ENCODE measurements around the gene GPR25.

The GPR25 gene

GRCh38 chr1:200873116-200873670, 412 bp downstream of the GPR25 start:
- H3K36me3 ChIP-seq (ENCODE audit: control insufficient read depth, insufficient read depth, low read length), result no peaks in the 10 kb centered on the region
- peaks cover 9% of the 10 kb centered on the region; the same call in 1 of the 2 replicates for H3K27me3 ChIP-seq (ENCODE audit: control insufficient read depth, insufficient read depth, low read length)
- no peak overlapping the region for H3K27ac ChIP-seq (ENCODE audit: low read length)
- no peaks in the 10 kb centered on the region for H3K9me3 ChIP-seq (ENCODE audit: control insufficient read depth, insufficient read depth, low read length)
- WGBS (ENCODE audit: insufficient coverage, insufficient read length), result no CpG with 5 or more reads among the region's 61 CpGs
- peaks cover 6% of the 10 kb centered on the region for H3K4me1 ChIP-seq (ENCODE audit: control insufficient read depth, insufficient read depth, low read length)
- no peak for DNase-seq (ENCODE audit: low read depth, low spot score)
- H3K4me3 ChIP-seq (ENCODE audit: low read length), result peak overlapping the region; percentile 6; the same call in 1 of the 2 replicates

DNA sequence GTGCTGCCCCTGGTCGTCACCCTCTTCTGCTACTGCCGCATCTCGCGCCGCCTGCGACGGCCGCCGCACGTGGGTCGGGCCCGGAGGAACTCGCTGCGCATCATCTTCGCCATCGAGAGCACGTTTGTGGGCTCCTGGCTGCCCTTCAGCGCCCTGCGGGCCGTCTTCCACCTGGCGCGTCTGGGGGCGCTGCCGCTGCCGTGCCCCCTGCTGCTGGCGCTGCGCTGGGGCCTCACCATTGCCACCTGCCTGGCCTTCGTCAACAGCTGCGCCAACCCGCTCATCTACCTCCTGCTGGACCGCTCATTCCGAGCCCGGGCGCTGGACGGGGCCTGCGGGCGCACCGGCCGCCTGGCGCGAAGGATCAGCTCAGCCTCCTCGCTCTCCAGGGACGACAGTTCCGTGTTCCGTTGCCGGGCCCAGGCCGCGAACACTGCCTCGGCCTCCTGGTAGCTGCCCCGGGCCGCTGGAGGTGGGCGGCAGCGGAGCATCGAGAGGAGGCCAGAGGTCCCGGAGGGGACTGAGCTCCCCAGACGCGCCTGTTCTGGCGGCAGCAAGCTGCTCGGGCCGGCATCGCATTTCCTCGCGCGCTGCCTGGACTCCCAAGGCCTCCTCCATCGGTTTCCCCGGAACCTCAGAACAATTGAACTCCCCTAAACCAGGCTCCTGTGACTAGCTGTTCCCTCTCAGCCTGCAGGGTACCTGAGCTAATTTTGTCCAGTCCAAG, 1.1 kb downstream of the GPR25 start:
- peaks cover 6% of the 10 kb centered on the region for H3K4me1 ChIP-seq (ENCODE audit: control insufficient read depth, insufficient read depth, low read length)
- H3K27ac ChIP-seq (ENCODE audit: low read length), result no peak overlapping the region
- H3K4me3 ChIP-seq (ENCODE audit: low read length), result peak overlapping the region; percentile 6; the same call in 1 of the 2 replicates
- peaks cover 9% of the 10 kb centered on the region; the same call in 1 of the 2 replicates for H3K27me3 ChIP-seq (ENCODE audit: control insufficient read depth, insufficient read depth, low read length)
- H3K36me3 ChIP-seq (ENCODE audit: control insufficient read depth, insufficient read depth, low read length), result no peaks in the 10 kb centered on the region
- WGBS (ENCODE audit: insufficient coverage, insufficient read length), result no CpG with 5 or more reads among the region's 66 CpGs
- DNase-seq (ENCODE audit: low read depth, low spot score), result no peak
- no peaks in the 10 kb centered on the region for H3K9me3 ChIP-seq (ENCODE audit: control insufficient read depth, insufficient read depth, low read length)

DNA sequence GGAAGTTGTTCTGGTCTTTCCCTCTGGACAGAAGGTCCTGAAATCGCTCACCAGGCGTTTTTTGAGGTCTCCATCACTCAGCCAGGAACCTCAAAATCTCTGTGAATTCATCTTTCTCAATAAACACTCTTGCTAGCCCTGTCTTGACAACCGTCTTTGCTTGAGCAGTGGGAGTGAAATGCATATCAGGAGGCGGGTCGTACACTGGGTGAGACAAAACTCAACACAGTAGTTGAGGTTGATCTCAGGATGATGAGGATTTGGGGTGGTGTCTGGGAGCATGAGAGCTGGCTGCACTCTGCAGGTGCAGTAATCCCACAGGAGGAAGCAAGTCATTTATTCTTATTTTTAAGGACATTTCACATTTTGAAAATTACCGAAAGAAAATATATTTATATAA, 1.9 kb downstream of the GPR25 start:
- H3K27ac ChIP-seq (ENCODE audit: low read length), result no peak overlapping the region
- no peaks in the 10 kb centered on the region for H3K36me3 ChIP-seq (ENCODE audit: control insufficient read depth, insufficient read depth, low read length)
- H3K4me1 ChIP-seq (ENCODE audit: control insufficient read depth, insufficient read depth, low read length), result peaks cover 6% of the 10 kb centered on the region
- H3K9me3 ChIP-seq (ENCODE audit: control insufficient read depth, insufficient read depth, low read length), result no peaks in the 10 kb centered on the region
- H3K27me3 ChIP-seq (ENCODE audit: control insufficient read depth, insufficient read depth, low read length), result peaks cover 9% of the 10 kb centered on the region; the same call in 1 of the 2 replicates
- H3K4me3 ChIP-seq (ENCODE audit: low read length), result no peak overlapping the region
- no CpG with 5 or more reads among the region's 6 CpGs for WGBS (ENCODE audit: insufficient coverage, insufficient read length)
- DNase-seq (ENCODE audit: low read depth, low spot score), result no peak

DNA sequence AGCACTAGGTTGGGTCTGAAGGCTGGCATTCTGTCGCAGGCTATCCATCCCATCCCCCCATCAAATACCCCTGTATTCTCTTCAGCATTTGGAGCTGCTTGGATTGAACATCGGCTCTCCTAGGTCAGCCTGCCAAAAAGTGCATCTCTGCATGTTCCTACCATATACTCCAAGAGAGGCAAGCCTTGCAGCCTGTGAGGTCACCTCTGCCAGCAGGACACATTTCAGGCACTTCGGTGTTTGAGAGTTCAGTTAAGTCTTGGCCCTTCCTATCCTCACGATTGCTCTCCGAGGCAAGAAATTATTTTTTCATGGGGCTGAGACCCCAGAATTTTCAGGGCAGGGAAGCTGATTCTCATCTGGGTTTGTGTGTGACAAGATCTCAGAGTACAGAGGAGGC, 2.6 kb downstream of the GPR25 start:
- H3K36me3 ChIP-seq (ENCODE audit: control insufficient read depth, insufficient read depth, low read length), result no peaks in the 10 kb centered on the region

DNA sequence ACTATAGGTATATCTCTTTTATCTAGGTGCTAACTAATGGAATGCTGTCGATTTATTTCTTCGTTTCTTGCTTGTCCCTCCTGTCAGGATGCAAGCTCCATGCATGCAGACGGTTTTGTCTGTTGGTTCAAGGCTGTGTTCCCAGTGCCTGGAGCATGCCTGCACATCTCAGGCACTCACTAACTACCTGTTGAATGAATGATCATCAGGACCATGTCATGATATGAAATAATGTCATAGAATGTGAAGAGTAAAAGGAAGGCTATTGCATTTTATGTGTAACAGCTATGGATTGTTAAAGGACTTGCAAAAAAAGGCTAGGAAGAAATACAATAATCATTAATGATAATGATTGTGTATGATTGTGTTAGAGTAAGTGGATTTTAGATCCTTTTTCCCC, 4.2 kb downstream of the GPR25 start:
- no peak for DNase-seq (ENCODE audit: low read depth, low spot score)
- H3K36me3 ChIP-seq (ENCODE audit: control insufficient read depth, insufficient read depth, low read length), result no peaks in the 10 kb centered on the region
- no CpG with 5 or more reads among the region's 3 CpGs for WGBS (ENCODE audit: insufficient coverage, insufficient read length)
- peaks cover 9% of the 10 kb centered on the region; the same call in 1 of the 2 replicates for H3K27me3 ChIP-seq (ENCODE audit: control insufficient read depth, insufficient read depth, low read length)
- peaks cover 6% of the 10 kb centered on the region for H3K4me1 ChIP-seq (ENCODE audit: control insufficient read depth, insufficient read depth, low read length)
- no peaks in the 10 kb centered on the region for H3K9me3 ChIP-seq (ENCODE audit: control insufficient read depth, insufficient read depth, low read length)
- H3K27ac ChIP-seq (ENCODE audit: low read length), result no peak overlapping the region
- H3K4me3 ChIP-seq (ENCODE audit: low read length), result no peak overlapping the region

More for the DNA sequence above, 2.6 kb downstream of the GPR25 start:
- no peak for DNase-seq (ENCODE audit: low read depth, low spot score)
- WGBS (ENCODE audit: insufficient coverage, insufficient read length), result no CpG with 5 or more reads among the region's 5 CpGs
- H3K27me3 ChIP-seq (ENCODE audit: control insufficient read depth, insufficient read depth, low read length), result peaks cover 9% of the 10 kb centered on the region; the same call in 1 of the 2 replicates
- no peaks in the 10 kb centered on the region for H3K9me3 ChIP-seq (ENCODE audit: control insufficient read depth, insufficient read depth, low read length)
- peaks cover 6% of the 10 kb centered on the region for H3K4me1 ChIP-seq (ENCODE audit: control insufficient read depth, insufficient read depth, low read length)
- H3K27ac ChIP-seq (ENCODE audit: low read length), result no peak overlapping the region
- no peak overlapping the region for H3K4me3 ChIP-seq (ENCODE audit: low read length)

DNA sequence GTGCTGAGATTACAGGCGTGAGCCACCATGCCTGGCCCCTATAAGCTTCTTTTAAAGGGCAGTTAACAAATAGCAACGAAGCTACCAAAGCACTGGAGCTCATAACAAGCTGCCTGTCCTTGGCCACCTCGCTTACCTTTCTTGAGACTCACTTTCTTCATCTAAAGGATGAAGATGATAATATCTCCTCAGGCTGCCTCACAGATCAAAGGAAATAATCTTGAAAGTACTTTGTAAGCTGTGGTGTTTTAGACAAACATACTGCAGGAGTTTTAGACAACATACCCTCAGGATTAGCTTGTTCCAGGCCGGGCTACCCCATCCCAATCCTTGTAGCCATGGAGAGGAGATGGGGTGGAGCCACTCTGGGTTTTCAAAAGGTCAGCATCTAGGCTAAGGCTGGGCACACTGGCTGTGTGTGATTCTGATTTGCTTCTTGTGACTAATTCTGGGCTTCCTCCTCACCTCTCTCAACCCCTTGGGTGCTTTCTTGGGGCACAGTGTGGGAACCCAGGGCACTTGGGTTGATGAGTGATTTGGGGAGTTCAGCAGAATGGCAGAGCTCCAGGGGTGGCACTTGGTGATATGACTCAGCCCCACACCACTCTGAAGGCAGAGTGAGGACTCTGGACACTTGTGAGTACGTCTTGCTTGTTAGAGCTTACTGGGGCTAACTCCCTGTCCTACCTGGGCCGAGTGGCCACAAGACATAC, 5.2 kb downstream of the GPR25 start:
- peaks cover 9% of the 10 kb centered on the region; the same call in 1 of the 2 replicates for H3K27me3 ChIP-seq (ENCODE audit: control insufficient read depth, insufficient read depth, low read length)
- DNase-seq (ENCODE audit: low read depth, low spot score), result no peak
- no CpG with 5 or more reads among the region's 6 CpGs for WGBS (ENCODE audit: insufficient coverage, insufficient read length)

DNA sequence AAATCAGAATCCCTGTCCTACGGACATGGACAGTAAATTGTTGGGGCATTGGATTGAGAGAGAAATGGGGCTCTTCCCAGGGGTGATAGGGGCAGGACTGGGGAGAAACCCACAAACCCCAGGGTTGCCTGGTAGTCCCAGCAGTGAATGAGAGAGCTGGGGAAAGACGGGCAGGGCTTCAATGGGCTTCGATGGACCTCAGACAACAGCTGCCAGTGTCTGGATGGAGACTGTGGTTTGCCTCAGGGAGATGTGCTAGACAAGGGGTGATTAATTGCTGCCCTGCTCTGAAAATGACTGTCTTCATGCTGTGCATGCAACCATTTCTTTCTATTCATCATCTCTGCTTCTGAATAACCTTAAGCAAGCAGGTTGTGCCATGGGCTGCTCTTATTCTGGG, 7.4 kb downstream of the GPR25 start:
- no peak for DNase-seq (ENCODE audit: low read depth, low spot score)
- Histone ChIP-seq H3K9me3 (ENCODE audit: control insufficient read depth, insufficient read depth, low read length) (no peaks in the 10 kb centered on the region), H3K27me3 (ENCODE audit: control insufficient read depth, insufficient read depth, low read length) (no peaks in the 10 kb centered on the region), H3K27ac (ENCODE audit: low read length) (no peak overlapping the region), H3K4me1 (ENCODE audit: control insufficient read depth, insufficient read depth, low read length) (no peaks in the 10 kb centered on the region; the same call in 1 of the 2 replicates), H3K4me3 (ENCODE audit: low read length) (no peak overlapping the region), H3K36me3 (ENCODE audit: control insufficient read depth, insufficient read depth, low read length) (no peaks in the 10 kb centered on the region)
- no CpG with 5 or more reads among the region's 3 CpGs for WGBS (ENCODE audit: insufficient coverage, insufficient read length)

More for the DNA sequence above, 5.2 kb downstream of the GPR25 start:
- Histone ChIP-seq H3K9me3 (ENCODE audit: control insufficient read depth, insufficient read depth, low read length) (no peaks in the 10 kb centered on the region), H3K36me3 (ENCODE audit: control insufficient read depth, insufficient read depth, low read length) (no peaks in the 10 kb centered on the region), H3K27ac (ENCODE audit: low read length) (no peak overlapping the region), H3K4me1 (ENCODE audit: control insufficient read depth, insufficient read depth, low read length) (peaks cover 6% of the 10 kb centered on the region), H3K4me3 (ENCODE audit: low read length) (no peak overlapping the region)

DNA sequence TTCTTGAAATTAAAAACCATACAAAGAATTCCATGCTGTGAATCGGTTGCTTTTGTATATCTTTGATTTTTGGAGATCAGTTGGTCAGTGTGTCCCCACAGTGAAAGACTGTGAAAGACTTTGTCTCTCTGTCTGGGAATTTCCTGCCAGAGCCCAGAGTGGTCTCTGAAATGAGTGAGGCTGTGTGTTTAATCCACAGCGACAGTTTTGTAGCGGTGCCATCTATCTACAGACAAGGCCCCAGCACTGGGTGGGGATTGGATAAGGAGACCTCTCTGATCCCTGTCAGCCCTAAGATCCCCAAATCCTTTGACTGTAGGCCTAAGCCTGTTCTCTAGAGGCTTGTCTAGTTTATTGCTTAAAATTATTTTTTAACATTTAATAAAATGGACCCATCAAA, 10.3 kb downstream of the GPR25 start:
- Histone ChIP-seq H3K4me1 (ENCODE audit: control insufficient read depth, insufficient read depth, low read length) (peaks cover under 1% of the 10 kb centered on the region; the same call in 1 of the 2 replicates), H3K27ac (ENCODE audit: low read length) (no peak overlapping the region), H3K36me3 (ENCODE audit: control insufficient read depth, insufficient read depth, low read length) (no peaks in the 10 kb centered on the region), H3K4me3 (ENCODE audit: low read length) (no peak overlapping the region), H3K9me3 (ENCODE audit: control insufficient read depth, insufficient read depth, low read length) (no peaks in the 10 kb centered on the region), H3K27me3 (ENCODE audit: control insufficient read depth, insufficient read depth, low read length) (no peaks in the 10 kb centered on the region)
- no peak for DNase-seq (ENCODE audit: low read depth, low spot score)
- no CpG with 5 or more reads among the region's 3 CpGs for WGBS (ENCODE audit: insufficient coverage, insufficient read length)

GRCh38 chr1:200885623-200886402, 13.0 kb downstream of the GPR25 start:
- H3K4me1 ChIP-seq (ENCODE audit: control insufficient read depth, insufficient read depth, low read length), result peaks cover 4% of the 10 kb centered on the region; the same call in 1 of the 2 replicates
- H3K27ac ChIP-seq (ENCODE audit: low read length), result no peak overlapping the region
- no peak for DNase-seq (ENCODE audit: low read depth, low spot score)
- H3K27me3 ChIP-seq (ENCODE audit: control insufficient read depth, insufficient read depth, low read length), result no peaks in the 10 kb centered on the region
- no peak overlapping the region for H3K4me3 ChIP-seq (ENCODE audit: low read length)
- H3K36me3 ChIP-seq (ENCODE audit: control insufficient read depth, insufficient read depth, low read length), result no peaks in the 10 kb centered on the region
- WGBS (ENCODE audit: insufficient coverage, insufficient read length), result no CpG with 5 or more reads among the region's 6 CpGs
- H3K9me3 ChIP-seq (ENCODE audit: control insufficient read depth, insufficient read depth, low read length), result no peaks in the 10 kb centered on the region

GRCh38 chr1:200886594-200886993, 13.8 kb downstream of the GPR25 start:
- no peaks in the 10 kb centered on the region for H3K36me3 ChIP-seq (ENCODE audit: control insufficient read depth, insufficient read depth, low read length)
- peaks cover 4% of the 10 kb centered on the region; the same call in 1 of the 2 replicates for H3K4me1 ChIP-seq (ENCODE audit: control insufficient read depth, insufficient read depth, low read length)
- H3K4me3 ChIP-seq (ENCODE audit: low read length), result no peak overlapping the region
- no peaks in the 10 kb centered on the region for H3K9me3 ChIP-seq (ENCODE audit: control insufficient read depth, insufficient read depth, low read length)
- no peak for DNase-seq (ENCODE audit: low read depth, low spot score)
- H3K27ac ChIP-seq (ENCODE audit: low read length), result no peak overlapping the region
- no peaks in the 10 kb centered on the region for H3K27me3 ChIP-seq (ENCODE audit: control insufficient read depth, insufficient read depth, low read length)
- no CpG with 5 or more reads among the region's 2 CpGs for WGBS (ENCODE audit: insufficient coverage, insufficient read length)
